GM12891 (cell line): ENCODE measurements around the gene CCDC3.

Experiments used
- POLR2A ChIP-seq: IDR thresholded peaks from 2 replicates; pipeline ENCODE4 v1.6.1; 2011; ENCODE audit warnings: low read depth, low read length, control low read depth
- POLR2AphosphoS5 ChIP-seq: IDR thresholded peaks from 2 replicates; pipeline ENCODE4 v1.6.1; 2011; ENCODE audit warnings: low read depth, low read length, control low read depth

- no peak for TF ChIP-seq POLR2AphosphoS5
- TF ChIP-seq POLR2A, result no peak
Measured at GRCh38 chr10:12978891-12979290, 22.6 kb downstream of the CCDC3 start.
